HG03060 (cell line): ENCODE data around the gene ANKMY1.

Experiments used
- ATAC-seq: cut with Tn5 transposase; IDR thresholded peaks from one replicate; pipeline ENCODE4 v1.9.1; 2021; ENCODE audit warnings: low read depth, moderate number of reproducible peaks; ENCODE audit not compliant: unreplicated experiment

ANKMY1 gene

DNA sequence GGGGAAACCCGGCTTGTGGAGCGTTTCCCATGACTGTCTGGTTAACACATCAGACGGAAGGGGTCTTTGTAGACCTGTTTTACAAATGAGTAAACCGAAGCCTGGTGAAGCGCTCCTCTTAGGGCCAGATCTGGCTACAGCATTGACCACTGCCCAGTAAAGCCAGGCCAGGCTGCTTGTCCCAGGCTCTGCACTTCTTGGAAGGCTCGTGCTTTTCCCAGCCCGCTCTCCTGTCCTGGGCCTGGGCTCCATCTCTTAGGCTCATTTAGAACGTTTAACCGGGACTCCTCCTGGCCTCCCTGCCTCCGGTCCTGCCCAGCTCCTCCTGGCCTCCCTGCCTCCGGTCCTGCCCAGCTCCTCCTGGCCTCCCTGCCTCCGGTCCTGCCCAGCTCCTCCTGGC lies 117.5 kb downstream of the ANKMY1 start:
- ATAC-seq: no peak

GRCh38 chr2:240439698-240440151 lies 118.1 kb downstream of the ANKMY1 start:
- ATAC-seq: no peak

DNA sequence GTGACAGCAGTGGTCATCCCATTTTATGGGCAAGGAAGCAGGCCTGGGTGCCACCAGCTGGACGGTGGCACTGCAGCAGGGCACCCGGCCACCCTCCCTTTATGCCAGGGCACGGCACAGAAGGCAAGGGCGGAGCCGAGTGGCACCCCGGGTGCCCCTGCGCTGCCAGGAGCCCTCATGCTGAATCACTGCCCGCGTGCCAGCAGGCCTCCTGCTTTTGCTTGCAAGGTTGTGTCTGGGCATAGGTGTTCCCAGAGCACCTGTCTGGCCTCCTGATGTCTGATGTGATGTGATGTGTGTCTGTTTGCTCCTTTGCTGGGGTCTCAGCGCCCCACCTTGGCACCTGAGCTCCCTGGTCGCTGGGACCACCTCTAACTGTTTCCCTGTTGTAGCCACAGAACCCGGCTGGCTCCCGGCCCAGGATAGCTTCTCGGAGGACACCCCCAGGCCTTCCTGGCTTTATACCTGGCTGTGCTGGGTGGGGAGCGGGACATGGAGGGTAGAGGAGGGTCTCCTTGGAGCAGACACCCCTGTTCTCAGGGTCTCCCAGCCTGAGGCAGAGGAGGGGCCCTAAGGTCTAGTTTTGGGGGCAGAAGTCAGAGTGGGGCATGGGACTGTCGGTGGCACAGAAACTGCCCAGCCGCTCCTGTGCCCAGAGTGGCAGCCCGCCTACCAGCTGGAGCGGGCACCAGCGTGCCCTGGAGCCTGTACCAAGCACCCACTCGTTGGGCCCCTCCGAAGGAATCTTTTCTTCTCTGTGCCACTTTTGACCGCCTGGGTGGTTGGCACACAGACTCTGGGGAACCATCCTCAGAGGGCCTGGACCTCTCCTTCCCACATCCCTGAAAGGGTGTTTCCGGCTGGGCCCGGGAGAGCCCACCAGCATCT lies 118.7 kb downstream of the ANKMY1 start:
- no peak for ATAC-seq

DNA sequence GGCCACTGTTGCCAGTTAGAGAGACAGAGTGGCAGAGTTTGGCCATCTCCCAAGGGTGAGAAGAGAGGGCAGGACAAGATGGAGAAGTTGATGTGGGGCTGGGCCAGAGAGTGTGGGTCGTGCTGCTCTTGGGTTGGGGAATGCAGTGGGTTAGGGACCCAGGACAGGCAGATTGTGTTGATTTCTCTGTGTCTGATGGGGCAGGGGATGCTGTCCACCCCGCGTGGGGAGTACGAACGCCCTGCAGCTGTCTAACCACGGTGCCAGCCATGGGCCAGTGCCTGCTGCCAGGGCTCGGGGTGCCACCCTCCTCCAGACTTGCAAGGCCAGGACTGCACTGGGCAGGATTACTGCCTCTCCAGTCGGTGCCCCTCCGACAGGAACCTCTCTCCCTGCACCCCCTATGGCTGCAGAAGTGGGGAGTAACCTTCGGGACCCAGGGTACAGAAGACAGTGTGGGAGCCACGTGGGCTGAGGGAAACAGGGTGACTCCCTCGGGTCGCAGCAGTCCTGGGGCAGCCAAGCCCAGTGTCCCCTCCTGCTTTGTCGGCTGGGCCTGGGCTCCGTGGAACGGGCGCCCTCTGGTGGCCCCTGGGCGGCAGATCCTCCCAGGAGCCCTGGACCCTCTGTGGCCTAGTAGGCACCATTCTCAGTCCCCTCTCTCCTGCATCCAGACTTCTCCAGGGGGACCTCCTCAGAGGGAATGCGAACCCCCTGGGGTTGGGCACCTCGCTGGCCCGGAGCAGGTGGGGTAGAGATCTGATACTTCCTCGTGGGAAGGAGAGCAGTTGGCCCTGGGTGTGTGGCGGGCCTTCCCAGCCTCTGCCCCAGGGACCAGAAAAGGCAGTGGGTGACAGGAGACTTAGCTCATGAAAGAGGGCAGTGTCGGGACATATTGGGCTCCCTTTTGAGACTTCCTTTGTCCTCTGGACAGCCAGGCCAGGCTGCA lies 119.7 kb downstream of the ANKMY1 start:
- ATAC-seq: no peak

DNA sequence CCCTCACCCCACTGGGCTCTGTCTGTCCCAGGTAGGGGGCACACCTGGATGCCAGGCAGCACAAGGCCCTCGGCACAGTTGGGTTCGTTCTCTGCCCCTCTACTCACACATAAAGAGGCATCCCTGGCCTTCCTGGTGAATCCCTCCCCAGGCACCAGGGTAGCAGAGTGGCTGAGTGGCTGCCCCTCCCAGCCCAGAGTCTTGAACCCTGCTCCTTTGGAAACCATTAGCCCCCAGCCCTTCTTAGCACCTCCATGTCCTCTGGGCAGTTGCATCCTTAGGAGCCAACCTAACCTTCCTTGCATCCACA lies 120.3 kb downstream of the ANKMY1 start:
- no peak for ATAC-seq

DNA sequence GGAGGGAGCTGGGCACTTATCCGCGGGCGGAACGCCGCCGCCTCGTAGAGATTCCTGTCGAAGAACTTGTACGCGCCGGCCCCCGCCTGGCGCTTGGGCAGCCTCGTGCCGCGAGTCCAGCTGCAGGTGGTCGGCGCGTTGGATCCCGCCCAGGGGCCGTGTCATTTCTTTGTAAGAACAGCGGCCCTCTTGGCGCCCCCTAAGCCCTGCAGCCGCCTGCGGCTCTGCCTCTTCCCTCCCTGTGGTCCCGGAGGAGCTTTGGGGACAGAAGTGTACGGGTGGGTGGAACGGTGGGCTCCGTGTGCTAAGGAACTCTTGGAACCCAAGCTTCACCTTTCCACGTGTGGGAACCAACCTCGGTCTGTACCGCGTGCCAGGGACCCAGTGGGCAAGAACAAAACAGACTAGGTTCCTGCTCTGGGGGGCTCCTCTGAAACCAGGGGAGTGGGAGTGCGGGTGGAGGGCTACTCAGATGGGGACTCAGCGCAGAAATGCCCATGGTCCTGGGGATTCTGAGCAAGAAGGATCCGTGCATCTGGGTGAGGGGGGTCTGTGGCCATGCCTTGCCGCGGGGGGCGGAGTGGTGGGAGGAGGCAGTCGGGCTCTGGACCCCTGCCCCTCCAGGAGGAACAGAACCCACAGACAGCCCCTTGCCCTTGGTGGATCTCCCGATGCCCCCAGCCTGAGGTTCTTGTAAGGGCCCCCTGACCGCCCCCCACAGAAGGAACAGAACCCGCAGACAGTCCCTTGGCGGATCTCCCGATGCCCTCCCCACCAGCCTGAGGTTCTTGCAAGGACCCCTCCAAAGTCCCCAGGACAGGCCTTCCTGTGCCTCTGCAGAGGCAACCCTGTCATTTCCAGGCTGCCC lies 120.9 kb downstream of the ANKMY1 start:
- no peak for ATAC-seq

DNA sequence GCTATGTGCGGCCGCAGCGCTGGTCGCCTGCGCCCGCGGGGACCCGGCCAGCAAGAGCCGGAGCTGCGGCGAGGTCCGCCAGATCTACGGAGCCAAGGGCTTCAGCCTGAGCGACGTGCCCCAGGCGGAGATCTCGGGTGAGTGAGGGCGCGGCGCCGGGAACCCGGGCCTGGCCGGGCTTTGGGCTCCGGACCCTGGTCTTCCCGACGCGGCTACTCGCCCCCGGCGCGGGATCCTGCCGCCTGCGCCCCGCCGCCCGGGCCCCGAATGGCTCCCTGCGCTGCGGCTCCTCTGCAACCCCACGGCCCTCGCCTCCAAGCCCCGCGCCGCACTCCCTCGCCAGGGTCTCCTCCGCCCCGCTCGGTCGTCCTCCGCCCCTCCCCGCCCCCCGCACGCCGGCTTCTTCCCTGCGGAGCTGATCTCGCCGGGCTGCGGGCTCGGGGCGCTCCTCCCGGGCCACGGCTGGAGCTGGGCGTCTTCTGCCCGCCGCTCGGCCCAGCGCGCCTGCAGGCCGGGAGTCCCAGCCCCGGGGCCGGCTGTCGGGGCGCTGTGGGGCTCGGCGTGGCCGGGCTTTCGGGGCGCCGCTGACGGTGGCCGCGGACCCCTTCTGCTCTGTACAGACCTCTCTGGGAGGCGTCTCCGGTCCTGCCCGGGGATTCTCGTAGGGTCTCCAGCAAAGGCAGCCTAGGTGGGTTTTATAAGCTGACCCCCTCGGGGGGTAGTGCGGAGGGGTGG lies 121.7 kb downstream of the ANKMY1 start:
- ATAC-seq: no peak

- ATAC-seq: no peak
These were observed 122.3 kb downstream of the ANKMY1 start, which contains the start of gene GPC1 for GRCh38 chr2:240435457-240435947. Gene GPC1, plus strand, starts transcription at chr2:240435663. Its CDS starts 256 bp downstream, at chr2:240435919.

- ATAC-seq: no peak
These were observed 122.9 kb downstream of the ANKMY1 start for GRCh38 chr2:240434728-240435456.

DNA sequence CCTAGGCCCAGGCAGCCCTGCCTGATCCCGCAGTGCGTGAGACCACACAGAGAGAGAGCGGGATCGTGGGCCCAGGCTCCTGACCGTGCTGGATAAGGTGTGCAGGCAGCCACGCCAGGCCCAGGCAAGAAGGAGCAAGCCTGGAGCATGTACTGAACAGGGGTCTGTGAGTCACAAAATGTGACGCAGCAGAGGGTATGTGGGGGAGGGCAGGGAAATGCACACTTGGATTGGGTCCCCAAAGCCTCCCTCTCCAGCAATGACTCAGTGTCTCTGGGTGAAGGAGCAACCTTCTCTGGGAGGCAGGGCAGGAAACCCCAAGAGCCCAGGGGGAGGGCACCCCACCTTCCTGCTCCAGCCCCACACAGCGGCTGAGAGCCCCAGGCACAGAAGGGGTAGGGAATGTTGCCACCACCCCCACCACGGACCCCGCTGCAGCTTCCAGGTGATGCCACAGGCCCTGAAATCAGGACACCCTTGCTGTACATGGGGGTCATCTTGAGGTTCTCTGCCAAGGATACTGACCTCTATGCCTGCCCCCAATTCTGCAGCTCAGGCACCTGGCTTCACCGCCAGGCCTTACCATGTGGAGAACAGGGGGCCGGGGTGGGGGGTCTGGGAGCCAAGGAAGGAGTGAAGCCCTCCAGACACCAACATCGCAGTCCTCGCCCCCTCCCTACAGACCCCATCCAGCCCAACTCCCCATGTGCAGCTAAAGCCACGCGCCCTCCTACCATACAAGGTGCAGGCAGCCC lies 123.6 kb downstream of the ANKMY1 start:
- ATAC-seq: no peak

DNA sequence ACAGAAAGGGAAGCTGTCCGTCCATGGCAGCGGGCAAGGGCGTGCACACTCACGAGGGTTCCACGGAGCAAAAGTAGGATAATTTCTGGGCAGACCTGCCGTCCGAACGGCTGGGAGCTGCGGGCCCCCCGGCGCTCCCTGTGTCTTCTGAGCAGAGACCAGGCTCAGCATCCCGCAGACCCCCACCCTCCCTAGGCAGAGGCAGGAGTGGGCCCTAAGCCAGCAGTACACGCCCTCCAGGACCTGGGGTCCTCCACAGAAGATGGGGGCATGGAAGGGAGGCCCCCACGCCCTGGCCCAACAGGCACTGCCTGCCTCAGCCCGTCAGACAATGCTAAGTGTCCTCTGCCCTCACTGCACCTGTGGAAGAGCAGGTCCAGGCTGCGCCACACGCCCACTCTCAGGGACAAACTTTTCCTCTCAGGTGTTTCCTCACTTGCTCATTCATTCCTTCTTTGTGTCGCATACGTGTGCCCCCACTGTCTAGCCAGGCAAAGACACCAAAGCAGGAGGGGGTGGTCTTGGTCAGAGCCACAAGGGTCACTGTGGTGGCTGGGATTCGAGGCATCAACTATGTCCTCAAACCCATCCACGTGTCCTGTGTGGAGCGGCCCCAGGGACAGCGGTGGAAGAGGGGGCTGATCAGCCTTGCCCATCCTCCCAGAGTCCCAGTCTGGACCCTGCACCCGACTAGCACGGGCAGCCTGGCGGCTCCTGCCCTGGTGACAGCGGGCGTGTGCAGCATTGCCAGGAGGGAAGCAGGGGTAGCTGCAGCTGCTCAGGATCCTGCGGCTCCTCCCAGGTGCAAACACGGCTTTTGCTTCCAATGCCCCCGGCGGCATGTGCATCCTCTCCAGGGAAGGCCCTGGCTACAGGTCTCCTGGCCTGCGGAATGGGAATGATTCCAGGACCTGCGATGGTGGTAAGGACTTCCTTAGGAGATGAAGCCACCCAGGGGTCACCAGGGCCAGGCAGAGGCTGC lies 124.7 kb downstream of the ANKMY1 start:
- no peak for ATAC-seq

- no peak for ATAC-seq
These were observed 125.4 kb downstream of the ANKMY1 start for GRCh38 chr2:240432430-240432819.

DNA sequence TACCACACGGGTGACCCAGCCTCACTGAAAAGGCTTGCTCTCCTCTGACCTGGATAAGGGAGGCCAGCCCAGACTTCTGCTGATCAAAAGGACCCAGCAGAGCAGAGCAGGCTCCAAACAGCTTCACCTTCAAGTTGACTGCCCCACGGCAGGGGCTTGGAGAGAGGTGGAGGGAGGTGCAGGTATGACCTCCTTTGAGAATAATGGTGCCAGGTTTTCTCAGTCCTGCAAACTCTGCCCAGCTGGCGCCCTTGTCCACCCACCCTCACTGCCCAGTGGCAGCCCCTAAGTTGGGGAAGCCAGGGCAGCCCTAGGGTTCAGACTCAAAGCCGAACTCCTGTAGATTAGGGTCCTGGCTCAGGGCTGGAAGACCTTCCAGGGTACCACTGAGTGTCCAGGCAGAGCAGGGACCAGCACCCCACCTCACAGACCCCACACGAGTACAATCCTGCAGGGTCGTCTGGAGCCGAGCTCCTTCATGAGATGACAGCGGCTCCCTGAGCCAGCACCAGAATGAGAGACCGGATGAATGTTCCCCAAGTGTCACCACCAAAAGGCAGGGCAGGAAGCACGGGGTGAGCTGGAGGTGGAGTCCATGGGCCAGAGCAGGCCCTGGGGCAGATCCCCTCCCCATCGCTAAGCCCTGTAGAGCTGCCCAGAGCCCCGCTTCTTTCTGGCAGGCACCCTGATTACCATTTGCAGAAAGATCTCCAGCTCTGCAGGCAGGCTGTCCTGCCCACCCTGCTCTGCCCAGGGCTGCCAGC lies 125.9 kb downstream of the ANKMY1 start:
- ATAC-seq: no peak

- ATAC-seq: no peak
These were observed 126.5 kb downstream of the ANKMY1 start for GRCh38 chr2:240431271-240431660.

DNA sequence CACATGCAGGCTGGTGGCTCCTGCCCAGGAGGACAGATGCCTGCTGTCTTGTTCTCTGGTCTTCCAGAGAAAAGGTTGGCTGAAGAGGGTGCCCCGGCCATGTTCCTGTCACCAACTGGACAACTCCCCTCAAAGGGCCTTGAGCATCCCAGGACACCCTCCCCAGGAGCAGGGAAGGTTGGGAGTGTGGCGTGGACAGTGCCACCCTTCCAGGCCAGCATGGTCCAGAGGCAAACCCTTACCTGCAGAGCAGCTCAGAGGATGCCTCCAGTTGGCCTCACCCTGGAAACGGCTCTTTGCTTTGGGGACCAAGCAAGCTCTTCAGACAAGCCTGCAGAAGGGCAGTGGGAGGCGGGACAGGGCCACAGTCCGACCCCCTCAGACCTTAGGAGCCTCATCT lies 127.2 kb downstream of the ANKMY1 start:
- no peak for ATAC-seq

GRCh38 chr2:240429872-240430491 lies 127.8 kb downstream of the ANKMY1 start:
- no peak for ATAC-seq
